ENCODE measurements around the gene PTPRU.

PTPRU gene

DNA sequence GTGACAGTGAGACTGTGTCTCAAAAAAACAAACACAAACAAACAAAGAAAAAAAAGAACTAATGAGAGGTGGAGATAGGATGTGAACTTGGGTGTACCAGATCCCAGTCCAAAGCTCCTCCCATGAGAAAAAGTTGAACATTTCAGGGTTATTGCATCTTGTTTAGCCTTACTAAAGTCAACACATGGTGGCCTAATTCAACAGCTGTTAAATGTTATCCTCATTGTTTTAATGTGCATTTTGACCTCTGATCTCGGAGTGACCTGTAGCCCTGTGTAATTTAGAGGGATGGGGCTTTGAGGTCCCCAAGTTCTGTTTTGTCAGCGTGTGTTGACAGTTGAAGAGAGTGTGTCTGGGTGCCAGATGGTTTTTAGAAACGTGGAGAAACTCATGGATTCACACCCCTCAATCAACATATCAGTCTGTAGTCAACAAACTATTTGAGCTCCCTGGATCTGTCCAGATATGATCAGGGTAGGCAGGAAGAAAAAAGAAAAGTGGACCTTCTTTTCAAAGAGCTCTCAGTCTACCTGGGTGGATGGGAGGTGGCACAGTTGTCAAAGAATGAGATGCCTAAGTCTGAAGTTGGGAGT is 34.7 kb downstream of the PTPRU start:
- DNase-seq = no peak

DNA sequence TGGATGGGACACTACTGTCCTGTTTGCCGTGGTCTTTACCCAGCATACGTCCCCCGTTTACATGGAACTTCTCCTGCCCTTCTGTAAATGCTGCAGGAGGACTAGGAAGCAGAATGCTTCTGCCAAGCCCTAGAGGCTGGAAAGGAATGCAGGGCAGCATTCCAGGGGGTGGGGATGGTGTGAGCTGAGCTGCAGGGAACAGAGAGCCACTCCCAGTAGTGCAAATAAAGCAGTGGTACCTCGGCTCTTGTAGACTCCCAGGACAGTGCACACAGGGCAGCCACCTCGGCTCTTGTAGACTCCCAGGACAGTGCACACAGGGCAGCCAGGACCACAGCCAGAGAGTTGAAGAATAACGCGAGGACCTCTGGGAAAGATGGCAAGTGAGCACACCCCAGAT is 35.4 kb downstream of the PTPRU start:
- no peak for DNase-seq

DNA sequence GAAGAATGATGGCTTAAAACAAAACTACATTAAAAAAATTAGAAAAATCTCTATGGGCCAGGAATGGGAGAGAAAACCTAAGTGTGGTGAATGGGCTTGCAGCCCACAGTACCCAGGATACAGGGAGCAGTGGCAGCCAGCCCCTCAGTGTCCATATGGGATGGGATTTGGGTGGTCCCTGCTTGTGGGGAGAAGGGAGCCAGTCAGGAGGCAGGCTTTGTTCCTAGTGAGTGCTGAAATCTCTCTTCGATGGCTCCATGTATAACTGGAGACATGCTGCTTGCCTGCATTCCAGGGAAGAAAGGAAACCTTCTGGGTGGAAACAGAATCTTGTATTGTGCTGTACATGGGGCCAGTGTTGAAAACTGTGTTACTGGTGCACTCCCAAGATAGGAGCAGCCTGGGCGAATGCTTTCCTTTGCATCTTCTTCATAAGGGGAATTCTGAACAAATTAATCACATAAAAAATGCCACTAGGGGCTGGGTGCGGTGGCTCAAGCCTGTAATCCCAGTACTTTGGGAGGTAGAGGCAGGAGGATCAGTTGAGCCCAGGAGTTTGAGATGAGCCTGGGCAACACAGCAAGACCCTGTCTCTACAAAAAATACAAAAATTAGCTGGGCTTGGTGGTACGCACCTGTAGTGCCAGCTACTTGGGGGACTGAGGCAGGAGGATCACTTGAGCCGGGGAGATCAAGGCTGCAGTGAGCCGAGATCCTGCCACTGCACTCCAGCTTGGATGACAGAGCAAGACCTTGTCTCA is 36.0 kb downstream of the PTPRU start:
- DNase-seq = no peak

DNA sequence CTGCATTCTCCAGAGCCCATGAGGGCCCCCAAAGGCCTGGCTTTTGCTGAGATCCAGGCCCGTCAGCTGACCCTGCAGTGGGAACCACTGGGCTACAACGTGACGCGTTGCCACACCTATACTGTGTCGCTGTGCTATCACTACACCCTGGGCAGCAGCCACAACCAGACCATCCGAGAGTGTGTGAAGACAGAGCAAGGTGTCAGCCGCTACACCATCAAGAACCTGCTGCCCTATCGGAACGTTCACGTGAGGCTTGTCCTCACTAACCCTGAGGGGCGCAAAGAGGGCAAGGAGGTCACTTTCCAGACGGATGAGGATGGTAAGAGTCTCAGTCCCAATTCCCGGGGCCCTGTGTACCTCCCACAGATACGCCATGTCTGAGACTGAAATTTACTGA is 39.1 kb downstream of the PTPRU start:
- no peak for DNase-seq

- DNase-seq = no peak
These were observed 41.8 kb downstream of the PTPRU start for GRCh38 chr1:29278124-29278523.

- no peak for DNase-seq
These were observed 43.1 kb downstream of the PTPRU start for GRCh38 chr1:29279406-29279805.

DNA sequence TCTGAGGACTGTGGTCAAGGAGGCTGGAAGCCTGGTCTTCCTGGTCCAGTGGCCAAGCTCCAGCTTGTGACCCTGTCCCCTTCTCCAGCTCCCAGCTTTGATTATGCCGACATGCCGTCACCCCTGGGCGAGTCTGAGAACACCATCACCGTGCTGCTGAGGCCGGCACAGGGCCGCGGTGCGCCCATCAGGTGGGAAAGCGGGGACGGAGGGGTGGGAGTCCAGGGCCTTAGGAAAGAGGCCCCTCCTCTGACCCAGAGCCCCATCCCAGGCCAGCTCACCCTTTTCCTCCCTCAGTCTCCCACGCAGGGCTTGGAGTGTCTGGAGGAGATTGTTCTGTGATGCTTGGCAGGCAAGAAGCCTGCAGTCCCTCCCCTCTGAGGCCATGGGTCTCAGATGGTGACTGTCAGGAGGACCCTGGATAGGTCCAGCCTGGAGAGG is 43.6 kb downstream of the PTPRU start:
- DNase-seq = no peak

- DNase-seq = no peak
These were observed 44.2 kb downstream of the PTPRU start for GRCh38 chr1:29280409-29281131.

GRCh38 chr1:29281571-29281970 is 45.2 kb downstream of the PTPRU start:
- DNase-seq = no peak

DNA sequence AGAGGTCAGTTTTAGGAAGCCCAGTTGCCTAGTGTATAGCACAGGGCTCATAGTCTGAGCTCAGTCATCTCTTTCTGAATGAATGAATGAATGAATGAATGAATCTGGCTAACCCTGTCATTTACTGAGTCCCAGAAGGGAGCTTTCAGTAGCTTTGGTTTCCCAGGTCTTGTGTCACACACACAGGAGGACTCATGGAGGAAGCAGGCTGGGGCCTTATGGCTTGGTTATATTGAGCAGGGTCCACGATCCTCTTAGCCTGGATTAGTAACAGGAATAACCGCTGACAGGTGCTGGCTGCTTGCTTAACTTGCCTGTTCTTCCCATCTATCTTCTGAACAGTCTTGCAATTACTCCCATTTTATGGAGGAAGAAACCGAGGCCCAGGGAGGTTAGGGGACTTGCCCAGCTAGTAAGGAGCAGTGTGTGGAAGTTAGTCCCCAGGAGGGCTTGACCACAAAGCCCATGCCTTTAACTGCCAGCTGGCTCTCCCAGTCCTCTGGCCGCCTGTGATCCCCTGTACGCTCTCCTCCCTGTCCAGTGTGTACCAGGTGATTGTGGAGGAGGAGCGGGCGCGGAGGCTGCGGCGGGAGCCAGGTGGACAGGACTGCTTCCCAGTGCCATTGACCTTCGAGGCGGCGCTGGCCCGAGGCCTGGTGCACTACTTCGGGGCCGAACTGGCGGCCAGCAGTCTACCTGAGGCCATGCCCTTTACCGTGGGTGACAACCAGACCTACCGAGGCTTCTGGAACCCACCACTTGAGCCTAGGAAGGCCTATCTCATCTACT is 46.0 kb downstream of the PTPRU start:
- DNase-seq = no peak

- DNase-seq = no peak
These were observed 46.8 kb downstream of the PTPRU start for GRCh38 chr1:29282924-29283803.

- no peak for DNase-seq
These were observed 47.5 kb downstream of the PTPRU start for GRCh38 chr1:29283804-29284195.

- DNase-seq = no peak
These were observed 48.1 kb downstream of the PTPRU start for GRCh38 chr1:29284286-29284960.

- no peak for DNase-seq
These were observed 48.7 kb downstream of the PTPRU start for GRCh38 chr1:29284961-29285560.

GRCh38 chr1:29285771-29286170 is 49.4 kb downstream of the PTPRU start:
- no peak for DNase-seq

DNA sequence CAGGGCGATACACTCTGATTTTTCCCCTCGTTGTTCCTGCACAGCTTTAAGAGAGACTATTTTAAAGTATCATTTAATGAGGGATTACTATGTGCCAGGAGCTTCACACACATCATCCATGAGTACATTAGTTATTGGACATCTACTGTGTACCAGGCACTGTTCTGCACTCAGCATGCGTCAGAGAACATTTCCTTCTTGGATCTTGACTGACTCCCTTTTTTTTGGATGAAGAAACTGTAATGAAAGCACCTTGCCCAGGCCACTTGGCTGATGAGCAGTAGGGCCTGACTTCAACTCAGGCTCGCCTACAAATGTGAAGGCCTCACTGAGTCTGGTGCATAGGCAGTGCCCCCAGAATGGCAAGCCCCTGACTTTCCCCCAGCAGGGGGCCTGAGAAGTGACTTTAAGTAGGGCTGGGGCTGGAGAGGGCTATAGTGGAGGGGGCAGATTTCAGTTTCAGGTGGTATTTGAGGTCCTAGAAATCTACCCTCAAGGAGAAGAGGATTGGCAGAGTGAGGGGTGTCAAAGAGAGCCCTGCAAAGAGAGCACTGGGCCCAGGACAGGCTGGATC is 50.0 kb downstream of the PTPRU start:
- no peak for DNase-seq

GRCh38 chr1:29289493-29289892 is 53.2 kb downstream of the PTPRU start:
- DNase-seq = no peak

- no peak for DNase-seq
These were observed 54.2 kb downstream of the PTPRU start for GRCh38 chr1:29290414-29290985.

GRCh38 chr1:29291756-29292155 is 55.4 kb downstream of the PTPRU start:
- no peak for DNase-seq

- DNase-seq = no peak
These were observed 56.0 kb downstream of the PTPRU start for GRCh38 chr1:29292344-29292743.

All from AML-193 (cell line).